HepG2 (cell line): ENCODE measurements around the gene CHCHD6. TPM values are rescaled to one million over a fixed set of nuclear protein-coding genes. Genes with fewer than 3 reads are reported as not detected.

Experiments used
- ATAC-seq: fragments of 200-7000 bp; cut with Tn5 transposase; 3 replicates; pipeline ENCODE4 v1.9.1; 2020; ENCODE audit warnings: mild to moderate bottlenecking, moderate library complexity
- BruUV-seq: library from RNA; stranded (reverse); fragments of 400-500 nt; replicated peaks from 2 replicates; lab custom pipeline; 2021; lab: Mats Ljungman, UMichigan
- CTCF ChIA-PET: fragments of 300-600 bp; formaldehyde crosslinking; extraction: SDS; loops from one replicate; lab custom pipeline; 2021; ENCODE audit warnings: low total read pairs, inconsistent platforms, low intra/inter-chr PET ratio; lab: Yijun Ruan, JAX
- POLR2A ChIA-PET: fragments of 350-600 bp; sonication (Branson Sonifier 250); formaldehyde crosslinking; loops from one replicate; lab custom pipeline; 2020; ENCODE audit warnings: antibody characterized with exemption, inconsistent platforms; lab: Yijun Ruan, JAX
- DNase-seq: peaks from one replicate; pipeline ENCODE4 v3.0.0-alpha.2; 2015; ENCODE audit warnings: low spot score
- FAIRE-seq: peaks from 3 replicates; lab custom pipeline; 2011; peaks lifted over from hg19 to GRCh38; lab: Jason Lieb, UNC
- H2AFZ ChIP-seq: one replicate; pipeline ENCODE4 v1.6.1; 2011; ENCODE audit warnings: low read length, inconsistent platforms
- H3K27ac ChIP-seq: fragments of 300-600 bp; 3 replicates; pipeline ENCODE4 v1.8.0; 2011; ENCODE audit warnings: mixed run types, mild to moderate bottlenecking, mixed read lengths, low read length, inconsistent platforms; ENCODE audit not compliant: insufficient read depth; ENCODE audit errors: extremely low read length
- H3K27me3 ChIP-seq, 2 experiments: fragments of 200-600 bp in 1 of 2; 2 replicates in 1 of 2; 3 replicates in 1 of 2; pipeline versions ENCODE4 v1.6.0 to v1.8.0; 2011; ENCODE audit warnings: low read length in 2 of 2, mild to moderate bottlenecking in 2 of 2, moderate library complexity in 2 of 2, inconsistent platforms in 1 of 2; ENCODE audit not compliant: insufficient read depth in 2 of 2, control insufficient read depth in 1 of 2
- H3K36me3 ChIP-seq, 2 experiments: fragments of 200-600 bp in 1 of 2; replicated peaks in 1 of 2; 2 replicates in 1 of 2; 3 replicates in 1 of 2; pipeline versions ENCODE4 v1.5.1 to v1.8.0; 2011; ENCODE audit warnings: low read length in 2 of 2, inconsistent platforms in 1 of 2; ENCODE audit not compliant: insufficient read depth in 2 of 2, control insufficient read depth in 1 of 2
- H3K4me1 ChIP-seq: 2 replicates; pipeline ENCODE4 v1.5.1; 2012; ENCODE audit warnings: low read length, inconsistent platforms; ENCODE audit not compliant: insufficient read depth
- H3K4me2 ChIP-seq: 2 replicates; pipeline ENCODE4 v1.6.0; 2011; ENCODE audit warnings: low read depth, low read length, inconsistent platforms
- H3K4me3 ChIP-seq, 3 experiments: fragments of 200-600 bp in 1 of 3; sonication (generic), shearing (Covaris generic) in 1 of 3; replicated peaks in 1 of 3; 2 replicates each; pipeline ENCODE4 v1.5.1; 2011 to 2016; ENCODE audit warnings: low read length in 3 of 3, inconsistent platforms in 2 of 3, low read depth in 2 of 3, mild to moderate bottlenecking in 2 of 3, control low read depth in 1 of 3, mixed read lengths in 1 of 3; ENCODE audit not compliant: insufficient read depth in 1 of 3
- H3K79me2 ChIP-seq: one replicate; pipeline ENCODE4 v1.6.1; 2011; ENCODE audit warnings: low read length, inconsistent platforms; ENCODE audit not compliant: insufficient read depth
- H3K9ac ChIP-seq: 2 replicates; pipeline ENCODE4 v1.6.0; 2011; ENCODE audit warnings: mild to moderate bottlenecking, low read depth, low read length, inconsistent platforms; ENCODE audit not compliant: insufficient read depth
- H3K9me3 ChIP-seq: 2 replicates; pipeline ENCODE4 v1.5.1; 2012; ENCODE audit warnings: mild to moderate bottlenecking, low read length
- H4K20me1 ChIP-seq: 2 replicates; pipeline ENCODE4 v1.6.0; 2011; ENCODE audit warnings: inconsistent platforms, mild to moderate bottlenecking, low read length, moderate library complexity; ENCODE audit not compliant: insufficient read depth
- CEBPB ChIP-seq: IDR thresholded peaks from 2 replicates; pipeline ENCODE4 v1.6.1; 2011; ENCODE audit warnings: low read depth, low read length, improper control_type of control experiment, borderline replicate concordance
- GABPB1 ChIP-seq: IDR thresholded peaks from 2 replicates; pipeline ENCODE4 v1.6.1; 2016; ENCODE audit warnings: mild to moderate bottlenecking, missing genetic modification reagents, moderate library complexity, missing compliant biosample characterization
- HDAC1 ChIP-seq: sonication (generic); formaldehyde crosslinking; IDR thresholded peaks from 2 replicates; pipeline ENCODE4 v1.5.1; 2020; ENCODE audit warnings: mild to moderate bottlenecking, missing genetic modification reagents
- SIN3B ChIP-seq: fragments of 150-350 bp; IDR thresholded peaks from 2 replicates; pipeline ENCODE4 v1.6.1; 2014; ENCODE audit warnings: low read length
- ZKSCAN1 ChIP-seq: fragments of 150-350 bp; IDR thresholded peaks from 2 replicates; pipeline ENCODE4 v1.6.1; 2014; ENCODE audit warnings: low read length
- ZNF24 ChIP-seq: fragments of 450-650 bp; IDR thresholded peaks from 2 replicates; pipeline ENCODE4 v1.6.1; 2017; ENCODE audit warnings: antibody characterized with exemption, mild to moderate bottlenecking
- ZNF589 ChIP-seq: sonication (generic); formaldehyde crosslinking; conservative IDR thresholded peaks from 2 replicates; pipeline ENCODE4 v1.8.0; 2022; ENCODE audit warnings: mild to moderate bottlenecking, moderate library complexity, missing genetic modification reagents
- WGBS: methylation state at CpG from one replicate; pipeline ENCODE4 v1.1.6; 2017; ENCODE audit warnings: low lambda C conversion rate; 5-methylcytosine and 5-hydroxymethylcytosine counted together
- in situ Hi-C: cut with HindIII; loops from 2 replicates; pipeline ENCODE4 v1.10.0; 2017; ENCODE audit warnings: low pct_unique_long_range_greater_than_20kb; ENCODE audit not compliant: extremely low pct_ligation_motif_present
- intact Hi-C: fragments of 100-400 bp; cut with micrococcal nuclease; formaldehyde crosslinking; loops from one replicate; pipeline ENCODE4 v1.10.0; 2022; ENCODE audit not compliant: unreplicated experiment
- polyA plus RNA-seq, 8 experiments: library from polyadenylated mRNA; depleted of rRNA in 3 of 8; stranded (reverse) in 7 of 8; unstranded in 1 of 8; fragments of >200 nt; fragmentation: Illumina TruSeq in 4 of 8; extraction: Trizol in 4 of 8; gene quantifications; 2 replicates each; pipeline versions ENCODE4 v1.2.1 to v1.2.3, GENCODE V29; 2011 to 2016; ENCODE audit warnings: low read depth in 4 of 8, missing spikeins in 1 of 8, mixed read lengths in 1 of 8; ENCODE audit not compliant: insufficient read depth in 1 of 8
- total RNA-seq, 5 experiments: library from RNA; depleted of rRNA; stranded (reverse); fragments of >200 nt; fragmentation: Illumina TruSeq; extraction: Trizol; gene quantifications; 2 replicates each; pipeline ENCODE4 v1.2.3, GENCODE V29; 2016; ENCODE audit warnings: low read depth in 1 of 5
- TF ChIP-seq, protein P1 (sequence below): fragments of 450-650 bp; IDR thresholded peaks from 2 replicates; pipeline ENCODE4 v1.6.1; 2016
- TF ChIP-seq, protein P2 (sequence below): sonication (generic); formaldehyde crosslinking; IDR thresholded peaks from 2 replicates; pipeline ENCODE4 v1.8.1; 2023; ENCODE audit warnings: mild to moderate bottlenecking, missing genetic modification reagents

The CHCHD6 gene
- total and polyA plus RNA-seq, 2 of the 13 experiments (the other 11 are each of a cell fraction or from before 2014, with no cell fraction given): 20.3 to 20.8 TPM

GRCh38 chr3:126768903-126769302 is 64.9 kb downstream of the CHCHD6 start:
- no peak for DNase-seq
- Histone ChIP-seq H4K20me1 (no peaks in the 10 kb centered on the region), H3K9me3 (no peaks in the 10 kb centered on the region), H3K79me2 (no peaks in the 10 kb centered on the region), H3K4me3 (no peak overlapping the region), H3K36me3 (no peaks in the 10 kb centered on the region; a peak in 1 of 5 replicates), H3K27me3 (no peaks in the 10 kb centered on the region), H3K4me2 (no peak overlapping the region), H3K4me1 (no peaks in the 10 kb centered on the region), H2AFZ (no peak overlapping the region), H3K27ac (no peak overlapping the region), H3K9ac (no peak overlapping the region)
- WGBS: 96% methylated on average over 3 of the region's 3 CpGs
- intact Hi-C loops (no loop called here), in situ Hi-C loops (no loop called here)
- ATAC-seq: no peak
- no TSS peak for BruUV-seq
- POLR2A ChIA-PET: no interaction called here
- no peak for FAIRE-seq
- CTCF ChIA-PET: no interaction called here
- TF ChIP-seq, protein P1, sequence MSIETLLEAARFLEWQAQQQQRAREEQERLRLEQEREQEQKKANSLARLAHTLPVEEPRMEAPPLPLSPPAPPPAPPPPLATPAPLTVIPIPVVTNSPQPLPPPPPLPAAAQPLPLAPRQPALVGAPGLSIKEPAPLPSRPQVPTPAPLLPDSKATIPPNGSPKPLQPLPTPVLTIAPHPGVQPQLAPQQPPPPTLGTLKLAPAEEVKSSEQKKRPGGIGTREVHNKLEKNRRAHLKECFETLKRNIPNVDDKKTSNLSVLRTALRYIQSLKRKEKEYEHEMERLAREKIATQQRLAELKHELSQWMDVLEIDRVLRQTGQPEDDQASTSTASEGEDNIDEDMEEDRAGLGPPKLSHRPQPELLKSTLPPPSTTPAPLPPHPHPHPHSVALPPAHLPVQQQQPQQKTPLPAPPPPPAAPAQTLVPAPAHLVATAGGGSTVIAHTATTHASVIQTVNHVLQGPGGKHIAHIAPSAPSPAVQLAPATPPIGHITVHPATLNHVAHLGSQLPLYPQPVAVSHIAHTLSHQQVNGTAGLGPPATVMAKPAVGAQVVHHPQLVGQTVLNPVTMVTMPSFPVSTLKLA: no peak
- TF ChIP-seq CEBPB (peak; percentile 57; the same call in 1 of the 2 replicates), ZNF589 (CRISPR knock-in tag) (no peak), SIN3B (no peak), ZNF24 (no peak)
- TF ChIP-seq, protein P2, sequence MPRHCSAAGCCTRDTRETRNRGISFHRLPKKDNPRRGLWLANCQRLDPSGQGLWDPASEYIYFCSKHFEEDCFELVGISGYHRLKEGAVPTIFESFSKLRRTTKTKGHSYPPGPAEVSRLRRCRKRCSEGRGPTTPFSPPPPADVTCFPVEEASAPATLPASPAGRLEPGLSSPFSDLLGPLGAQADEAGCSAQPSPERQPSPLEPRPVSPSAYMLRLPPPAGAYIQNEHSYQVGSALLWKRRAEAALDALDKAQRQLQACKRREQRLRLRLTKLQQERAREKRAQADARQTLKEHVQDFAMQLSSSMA (CRISPR knock-in tag): no peak

DNA sequence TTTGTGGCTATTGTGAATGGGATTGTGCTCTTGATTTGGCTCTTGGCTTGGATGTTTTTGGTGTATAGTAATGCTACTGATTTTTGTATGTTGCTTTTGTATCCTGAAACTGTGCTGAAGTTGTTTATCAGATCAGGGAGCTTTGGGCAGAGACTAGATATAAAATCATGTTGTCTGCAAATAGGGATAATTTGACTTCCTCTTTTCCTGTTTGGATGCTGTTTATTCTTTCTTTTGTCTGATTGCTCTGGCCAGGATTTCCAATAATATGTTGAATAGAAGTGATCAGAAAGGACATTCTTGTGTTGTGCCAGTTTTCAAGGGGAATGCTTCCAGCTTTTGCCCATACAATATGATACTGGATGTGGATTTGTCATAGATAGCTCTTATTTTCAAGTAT is 66.1 kb downstream of the CHCHD6 start:
- Histone ChIP-seq H2AFZ (no peak overlapping the region), H3K27me3 (no peaks in the 10 kb centered on the region), H3K4me1 (no peaks in the 10 kb centered on the region), H3K9me3 (no peaks in the 10 kb centered on the region), H3K79me2 (no peaks in the 10 kb centered on the region), H4K20me1 (no peaks in the 10 kb centered on the region), H3K4me2 (no peak overlapping the region), H3K36me3 (no peaks in the 10 kb centered on the region; a peak in 1 of 5 replicates), H3K9ac (no peak overlapping the region), H3K4me3 (no peak overlapping the region), H3K27ac (no peak overlapping the region)
- no peak for TF ChIP-seq GABPB1 (CRISPR knock-in tag)
- no peak for TF ChIP-seq HDAC1 (CRISPR knock-in tag)
- TF ChIP-seq ZKSCAN1: no peak
- FAIRE-seq (no peak), DNase-seq (no peak), ATAC-seq (no peak)
- in situ Hi-C loops (no loop called here), intact Hi-C loops (no loop called here)
- CTCF ChIA-PET: no interaction called here
- POLR2A ChIA-PET: no interaction called here
- no TSS peak for BruUV-seq
